ENCODE data around the gene CD164L2.
A peak's percentile ranks its signal among the peaks of the same experiment; 100 is the strongest.

Gene CD164L2

DNA sequence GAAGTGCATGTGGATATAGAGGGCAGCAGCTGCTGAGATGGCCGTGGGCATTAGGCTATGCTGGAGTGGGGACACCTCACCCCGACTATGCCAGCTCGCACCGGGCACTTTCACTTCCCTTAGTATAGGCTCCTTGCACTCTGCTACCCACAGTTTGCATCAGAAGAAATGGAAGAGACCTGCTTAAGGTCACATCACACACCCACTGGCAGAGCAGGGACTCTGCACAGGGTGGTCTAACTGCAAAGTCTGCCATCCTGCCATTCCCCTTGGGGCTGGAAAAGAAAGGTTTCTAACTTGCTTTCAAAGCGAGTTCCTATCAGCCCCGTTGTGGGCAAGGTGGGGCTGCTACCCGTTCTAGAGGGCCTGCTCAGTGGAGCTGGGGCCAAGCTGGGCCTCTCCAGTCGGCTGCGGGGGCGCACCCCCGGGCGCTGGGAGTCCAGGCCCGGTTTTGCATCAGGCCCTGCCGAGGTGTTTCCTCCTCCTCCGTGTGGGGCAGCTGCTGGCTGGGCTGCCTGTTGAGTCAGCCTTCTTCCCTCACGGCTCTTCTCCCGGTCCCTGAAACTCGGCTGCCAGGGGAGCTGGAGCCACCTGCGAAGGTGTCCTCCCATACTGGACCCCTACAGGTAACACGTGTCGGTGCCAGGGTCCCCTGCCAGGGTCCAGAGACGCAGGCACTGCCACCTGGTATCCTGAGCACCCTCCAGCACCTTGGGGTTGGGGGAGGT, 41.4 kb downstream of the CD164L2 start, which contains the start of gene SYTL1 (continued):
- TF ChIP-seq ZNF555 (tag by site-specific recombination; conservative IDR thresholded peaks at IDR 0.05), result no peak
- TF ChIP-seq, protein P1, sequence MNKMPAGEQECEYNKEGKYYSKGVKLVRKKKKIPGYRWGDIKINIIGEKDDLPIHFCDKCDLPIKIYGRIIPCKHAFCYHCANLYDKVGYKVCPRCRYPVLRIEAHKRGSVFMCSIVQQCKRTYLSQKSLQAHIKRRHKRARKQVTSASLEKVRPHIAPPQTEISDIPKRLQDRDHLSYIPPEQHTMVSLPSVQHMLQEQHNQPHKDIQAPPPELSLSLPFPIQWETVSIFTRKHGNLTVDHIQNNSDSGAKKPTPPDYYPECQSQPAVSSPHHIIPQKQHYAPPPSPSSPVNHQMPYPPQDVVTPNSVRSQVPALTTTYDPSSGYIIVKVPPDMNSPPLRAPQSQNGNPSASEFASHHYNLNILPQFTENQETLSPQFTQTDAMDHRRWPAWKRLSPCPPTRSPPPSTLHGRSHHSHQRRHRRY (tag by site-specific recombination; IDR thresholded peaks at IDR 0.05), result no peak
- peak; percentile 86 for TF ChIP-seq KLF16 (tag by site-specific recombination; IDR thresholded peaks at IDR 0.05)
- no peak for TF ChIP-seq ZNF473 (tag by site-specific recombination; IDR thresholded peaks at IDR 0.05)
- TF ChIP-seq, protein P2, sequence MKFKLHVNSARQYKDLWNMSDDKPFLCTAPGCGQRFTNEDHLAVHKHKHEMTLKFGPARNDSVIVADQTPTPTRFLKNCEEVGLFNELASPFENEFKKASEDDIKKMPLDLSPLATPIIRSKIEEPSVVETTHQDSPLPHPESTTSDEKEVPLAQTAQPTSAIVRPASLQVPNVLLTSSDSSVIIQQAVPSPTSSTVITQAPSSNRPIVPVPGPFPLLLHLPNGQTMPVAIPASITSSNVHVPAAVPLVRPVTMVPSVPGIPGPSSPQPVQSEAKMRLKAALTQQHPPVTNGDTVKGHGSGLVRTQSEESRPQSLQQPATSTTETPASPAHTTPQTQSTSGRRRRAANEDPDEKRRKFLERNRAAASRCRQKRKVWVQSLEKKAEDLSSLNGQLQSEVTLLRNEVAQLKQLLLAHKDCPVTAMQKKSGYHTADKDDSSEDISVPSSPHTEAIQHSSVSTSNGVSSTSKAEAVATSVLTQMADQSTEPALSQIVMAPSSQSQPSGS (tag by site-specific recombination; IDR thresholded peaks at IDR 0.05; ENCODE audit: low read depth), result no peak
- TF ChIP-seq ZNF629 (tag by site-specific recombination; IDR thresholded peaks at IDR 0.05), result peak; percentile 56
- TF ChIP-seq, protein P3, sequence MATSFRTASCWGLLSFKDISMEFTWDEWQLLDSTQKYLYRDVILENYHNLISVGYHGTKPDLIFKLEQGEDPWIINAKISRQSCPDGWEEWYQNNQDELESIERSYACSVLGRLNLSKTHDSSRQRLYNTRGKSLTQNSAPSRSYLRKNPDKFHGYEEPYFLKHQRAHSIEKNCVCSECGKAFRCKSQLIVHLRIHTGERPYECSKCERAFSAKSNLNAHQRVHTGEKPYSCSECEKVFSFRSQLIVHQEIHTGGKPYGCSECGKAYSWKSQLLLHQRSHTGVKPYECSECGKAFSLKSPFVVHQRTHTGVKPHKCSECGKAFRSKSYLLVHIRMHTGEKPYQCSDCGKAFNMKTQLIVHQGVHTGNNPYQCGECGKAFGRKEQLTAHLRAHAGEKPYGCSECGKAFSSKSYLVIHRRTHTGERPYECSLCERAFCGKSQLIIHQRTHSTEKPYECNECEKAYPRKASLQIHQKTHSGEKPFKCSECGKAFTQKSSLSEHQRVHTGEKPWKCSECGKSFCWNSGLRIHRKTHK (tag by site-specific recombination; IDR thresholded peaks at IDR 0.05), result no peak
- peak; percentile 15; the same call in 1 of the 2 replicates for TF ChIP-seq BCL11A (tag by site-specific recombination; IDR thresholded peaks at IDR 0.05; ENCODE audit: low read depth)
- TF ChIP-seq REPIN1 (tag by site-specific recombination; IDR thresholded peaks at IDR 0.05; ENCODE audit: low read depth), result no peak
- TF ChIP-seq, protein P4, sequence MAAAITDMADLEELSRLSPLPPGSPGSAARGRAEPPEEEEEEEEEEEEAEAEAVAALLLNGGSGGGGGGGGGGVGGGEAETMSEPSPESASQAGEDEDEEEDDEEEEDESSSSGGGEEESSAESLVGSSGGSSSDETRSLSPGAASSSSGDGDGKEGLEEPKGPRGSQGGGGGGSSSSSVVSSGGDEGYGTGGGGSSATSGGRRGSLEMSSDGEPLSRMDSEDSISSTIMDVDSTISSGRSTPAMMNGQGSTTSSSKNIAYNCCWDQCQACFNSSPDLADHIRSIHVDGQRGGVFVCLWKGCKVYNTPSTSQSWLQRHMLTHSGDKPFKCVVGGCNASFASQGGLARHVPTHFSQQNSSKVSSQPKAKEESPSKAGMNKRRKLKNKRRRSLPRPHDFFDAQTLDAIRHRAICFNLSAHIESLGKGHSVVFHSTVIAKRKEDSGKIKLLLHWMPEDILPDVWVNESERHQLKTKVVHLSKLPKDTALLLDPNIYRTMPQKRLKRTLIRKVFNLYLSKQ (tag by site-specific recombination; IDR thresholded peaks at IDR 0.05; ENCODE audit: borderline replicate concordance), result no peak
- no peak for TF ChIP-seq ZNF670 (tag by site-specific recombination; IDR thresholded peaks at IDR 0.05; ENCODE audit: low read depth)
- TF ChIP-seq ZSCAN30 (tag by site-specific recombination; IDR thresholded peaks at IDR 0.05), result no peak
- peak; percentile 71 for TF ChIP-seq SP7 (tag by site-specific recombination; IDR thresholded peaks at IDR 0.05)
- TF ChIP-seq, protein P5, sequence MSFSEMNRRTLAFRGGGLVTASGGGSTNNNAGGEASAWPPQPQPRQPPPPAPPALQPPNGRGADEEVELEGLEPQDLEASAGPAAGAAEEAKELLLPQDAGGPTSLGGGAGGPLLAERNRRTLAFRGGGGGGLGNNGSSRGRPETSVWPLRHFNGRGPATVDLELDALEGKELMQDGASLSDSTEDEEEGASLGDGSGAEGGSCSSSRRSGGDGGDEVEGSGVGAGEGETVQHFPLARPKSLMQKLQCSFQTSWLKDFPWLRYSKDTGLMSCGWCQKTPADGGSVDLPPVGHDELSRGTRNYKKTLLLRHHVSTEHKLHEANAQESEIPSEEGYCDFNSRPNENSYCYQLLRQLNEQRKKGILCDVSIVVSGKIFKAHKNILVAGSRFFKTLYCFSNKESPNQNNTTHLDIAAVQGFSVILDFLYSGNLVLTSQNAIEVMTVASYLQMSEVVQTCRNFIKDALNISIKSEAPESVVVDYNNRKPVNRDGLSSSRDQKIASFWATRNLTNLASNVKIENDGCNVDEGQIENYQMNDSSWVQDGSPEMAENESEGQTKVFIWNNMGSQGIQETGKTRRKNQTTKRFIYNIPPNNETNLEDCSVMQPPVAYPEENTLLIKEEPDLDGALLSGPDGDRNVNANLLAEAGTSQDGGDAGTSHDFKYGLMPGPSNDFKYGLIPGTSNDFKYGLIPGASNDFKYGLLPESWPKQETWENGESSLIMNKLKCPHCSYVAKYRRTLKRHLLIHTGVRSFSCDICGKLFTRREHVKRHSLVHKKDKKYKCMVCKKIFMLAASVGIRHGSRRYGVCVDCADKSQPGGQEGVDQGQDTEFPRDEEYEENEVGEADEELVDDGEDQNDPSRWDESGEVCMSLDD (tag by site-specific recombination; IDR thresholded peaks at IDR 0.05), result peak; percentile 67; the same call in 1 of the 2 replicates
- TF ChIP-seq, protein P6, sequence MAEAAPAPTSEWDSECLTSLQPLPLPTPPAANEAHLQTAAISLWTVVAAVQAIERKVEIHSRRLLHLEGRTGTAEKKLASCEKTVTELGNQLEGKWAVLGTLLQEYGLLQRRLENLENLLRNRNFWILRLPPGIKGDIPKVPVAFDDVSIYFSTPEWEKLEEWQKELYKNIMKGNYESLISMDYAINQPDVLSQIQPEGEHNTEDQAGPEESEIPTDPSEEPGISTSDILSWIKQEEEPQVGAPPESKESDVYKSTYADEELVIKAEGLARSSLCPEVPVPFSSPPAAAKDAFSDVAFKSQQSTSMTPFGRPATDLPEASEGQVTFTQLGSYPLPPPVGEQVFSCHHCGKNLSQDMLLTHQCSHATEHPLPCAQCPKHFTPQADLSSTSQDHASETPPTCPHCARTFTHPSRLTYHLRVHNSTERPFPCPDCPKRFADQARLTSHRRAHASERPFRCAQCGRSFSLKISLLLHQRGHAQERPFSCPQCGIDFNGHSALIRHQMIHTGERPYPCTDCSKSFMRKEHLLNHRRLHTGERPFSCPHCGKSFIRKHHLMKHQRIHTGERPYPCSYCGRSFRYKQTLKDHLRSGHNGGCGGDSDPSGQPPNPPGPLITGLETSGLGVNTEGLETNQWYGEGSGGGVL (tag by site-specific recombination; IDR thresholded peaks at IDR 0.05), result 0 out of 2 replicates have a peak, but pooled peaks have one; percentile 25
- no peak for TF ChIP-seq ZNF701 (tag by site-specific recombination; IDR thresholded peaks at IDR 0.05)
- no peak for TF ChIP-seq ZNF585B (tag by site-specific recombination; IDR thresholded peaks at IDR 0.05)
- peak; percentile 89 for TF ChIP-seq ZIC2 (tag by site-specific recombination; IDR thresholded peaks at IDR 0.05)
- no peak for TF ChIP-seq ZNF140 (tag by site-specific recombination; IDR thresholded peaks at IDR 0.05)
- no peak for TF ChIP-seq ZNF830 (tag by site-specific recombination; IDR thresholded peaks at IDR 0.05; ENCODE audit: low read depth)
- TF ChIP-seq, protein P7, sequence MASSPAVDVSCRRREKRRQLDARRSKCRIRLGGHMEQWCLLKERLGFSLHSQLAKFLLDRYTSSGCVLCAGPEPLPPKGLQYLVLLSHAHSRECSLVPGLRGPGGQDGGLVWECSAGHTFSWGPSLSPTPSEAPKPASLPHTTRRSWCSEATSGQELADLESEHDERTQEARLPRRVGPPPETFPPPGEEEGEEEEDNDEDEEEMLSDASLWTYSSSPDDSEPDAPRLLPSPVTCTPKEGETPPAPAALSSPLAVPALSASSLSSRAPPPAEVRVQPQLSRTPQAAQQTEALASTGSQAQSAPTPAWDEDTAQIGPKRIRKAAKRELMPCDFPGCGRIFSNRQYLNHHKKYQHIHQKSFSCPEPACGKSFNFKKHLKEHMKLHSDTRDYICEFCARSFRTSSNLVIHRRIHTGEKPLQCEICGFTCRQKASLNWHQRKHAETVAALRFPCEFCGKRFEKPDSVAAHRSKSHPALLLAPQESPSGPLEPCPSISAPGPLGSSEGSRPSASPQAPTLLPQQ (tag by site-specific recombination; IDR thresholded peaks at IDR 0.05), result peak; percentile 78
- TF ChIP-seq ZFP41 (tag by site-specific recombination; IDR thresholded peaks at IDR 0.05; ENCODE audit: borderline replicate concordance), result no peak
- peak; percentile 66 for TF ChIP-seq ZBTB17 (tag by site-specific recombination; IDR thresholded peaks at IDR 0.05)
- TF ChIP-seq SCRT1 (tag by site-specific recombination; IDR thresholded peaks at IDR 0.05; ENCODE audit: borderline replicate concordance), result peak; percentile 94
- no peak for TF ChIP-seq ZNF664 (tag by site-specific recombination; IDR thresholded peaks at IDR 0.05)
- no peak for TF ChIP-seq ZNF501 (tag by site-specific recombination; IDR thresholded peaks at IDR 0.05)
- TF ChIP-seq KLF1 (tag by site-specific recombination; IDR thresholded peaks at IDR 0.05), result no peak
- peak; percentile 31; the same call in 1 of the 2 replicates for TF ChIP-seq KLF7 (tag by site-specific recombination; IDR thresholded peaks at IDR 0.05; ENCODE audit: borderline replicate concordance)

Data from HEK293 (cell line).